H1 (cell line): ENCODE results near the gene FOXC1. TPM values are rescaled to one million over a fixed set of nuclear protein-coding genes. Genes with fewer than 3 reads are reported as not detected.

Experiments
- CTCF ChIA-PET: fragments of 300-600 bp; sonication (Branson Sonifier 250); formaldehyde crosslinking; loops from one replicate; lab custom pipeline; 2021; ENCODE audit not compliant: partially characterized antibody; lab: Charles Lee
- POLR2A ChIA-PET: fragments of 300-600 bp; sonication (Branson Sonifier 250); formaldehyde crosslinking; loops from one replicate; lab custom pipeline; 2021; ENCODE audit warnings: inconsistent platforms; ENCODE audit not compliant: partially characterized antibody; lab: Charles Lee
- DNase-seq, 2 experiments: peaks; one replicate each; pipeline versions ENCODE4 v3.0.0 to v3.0.0-alpha.2; 2010 to 2022; ENCODE audit warnings: low spot score in 2 of 2, low read depth in 1 of 2, mixed read lengths in 1 of 2
- FAIRE-seq: peaks from 2 replicates; lab custom pipeline; 2011; peaks lifted over from hg19 to GRCh38; lab: Jason Lieb, UNC
- H2AFZ ChIP-seq: 2 replicates; pipeline ENCODE4 v1.8.1; 2012; ENCODE audit warnings: low read length, inconsistent platforms
- H2AK5ac ChIP-seq: 2 replicates; pipeline ENCODE4 v1.6.1; 2013; ENCODE audit warnings: low read depth, low read length
- H2BK120ac ChIP-seq: replicated peaks from 2 replicates; pipeline ENCODE3; 2013; ENCODE audit warnings: low read depth, low read length, inconsistent platforms
- H2BK12ac ChIP-seq: 2 replicates; pipeline ENCODE4 v1.6.1; 2013; ENCODE audit warnings: low read depth, low read length
- H2BK15ac ChIP-seq: 2 replicates; pipeline ENCODE4 v1.6.1; 2013; ENCODE audit warnings: low read length
- H2BK20ac ChIP-seq: 2 replicates; pipeline ENCODE4 v1.6.1; 2013; ENCODE audit warnings: low read length
- H2BK5ac ChIP-seq: 2 replicates; pipeline ENCODE4 v1.6.1; 2013; ENCODE audit warnings: low read depth, low read length
- H3K14ac ChIP-seq: 2 replicates; pipeline ENCODE4 v1.6.1; 2013; ENCODE audit warnings: inconsistent platforms; ENCODE audit not compliant: insufficient read length
- H3K18ac ChIP-seq: 2 replicates; pipeline ENCODE4 v1.6.1; 2013; ENCODE audit warnings: low read length; ENCODE audit errors: extremely low read depth
- H3K23ac ChIP-seq: 2 replicates; pipeline ENCODE4 v1.6.1; 2013; ENCODE audit warnings: inconsistent platforms; ENCODE audit not compliant: insufficient read length
- H3K23me2 ChIP-seq: 2 replicates; pipeline ENCODE4 v1.6.1; 2013; ENCODE audit warnings: low read depth, low read length
- H3K27ac ChIP-seq: 2 replicates; pipeline ENCODE4 v1.6.1; 2011; ENCODE audit warnings: low read depth, low read length, inconsistent platforms
- H3K27me3 ChIP-seq, 4 experiments: replicated peaks in 1 of 4; 1 replicate in 1 of 4; 2 replicates in 3 of 4; pipeline versions ENCODE4 v1.6.1 to v1.8.1; 2011 to 2013; ENCODE audit warnings: low read length in 3 of 4, mild to moderate bottlenecking in 3 of 4, inconsistent platforms in 2 of 4, mixed read lengths in 2 of 4, moderate library complexity in 1 of 4; ENCODE audit not compliant: control insufficient read depth in 3 of 4, insufficient read depth in 3 of 4; ENCODE audit errors: extremely low read depth in 1 of 4
- H3K36me3 ChIP-seq, 4 experiments: 2 replicates each; pipeline versions ENCODE4 v1.6.1 to v1.8.1; 2011 to 2013; ENCODE audit warnings: mild to moderate bottlenecking in 4 of 4, low read length in 3 of 4, moderate library complexity in 2 of 4, control low read depth in 1 of 4, inconsistent platforms in 1 of 4; ENCODE audit not compliant: insufficient read depth in 4 of 4, control insufficient read depth in 2 of 4
- H3K4ac ChIP-seq: replicated peaks from 2 replicates; pipeline ENCODE3; 2013; ENCODE audit warnings: low read length, low read depth, mixed read lengths, inconsistent platforms; ENCODE audit not compliant: insufficient read length
- H3K4me1 ChIP-seq, 4 experiments: replicated peaks in 1 of 4; 1 replicate in 1 of 4; 2 replicates in 3 of 4; pipeline versions ENCODE4 v1.6.1 to v1.8.1; 2011 to 2013; ENCODE audit warnings: low read length in 3 of 4, inconsistent platforms in 2 of 4, mixed read lengths in 1 of 4; ENCODE audit not compliant: insufficient read depth in 4 of 4, control insufficient read depth in 3 of 4
- H3K4me2 ChIP-seq, 2 experiments: 2 replicates each; pipeline versions ENCODE4 v1.6.1 to v1.8.1; 2011 to 2013; ENCODE audit warnings: low read depth in 2 of 2, low read length in 2 of 2, control low read depth in 1 of 2, inconsistent platforms in 1 of 2, mild to moderate bottlenecking in 1 of 2; ENCODE audit not compliant: insufficient read depth in 1 of 2
- H3K4me3 ChIP-seq, 4 experiments: fragments of 200-600, 300-600 bp in 1 of 4; sonication (generic), shearing (Covaris generic), sonication (Bioruptor Twin) in 1 of 4; 2 replicates each; pipeline versions ENCODE4 v1.5.1 to v1.8.1; 2011 to 2016; ENCODE audit warnings: low read length in 4 of 4, low read depth in 3 of 4, control low read depth in 2 of 4, inconsistent platforms in 2 of 4, mild to moderate bottlenecking in 2 of 4, mixed read lengths in 1 of 4, moderate library complexity in 1 of 4; ENCODE audit not compliant: insufficient read depth in 2 of 4; ENCODE audit errors: extremely low read depth in 1 of 4
- H3K56ac ChIP-seq: replicated peaks from 2 replicates; pipeline ENCODE3; 2013; ENCODE audit warnings: low read depth, mild to moderate bottlenecking, mixed read lengths, low read length, inconsistent platforms; ENCODE audit not compliant: insufficient read length
- H3K79me1 ChIP-seq: 2 replicates; pipeline ENCODE4 v1.6.1; 2013; ENCODE audit warnings: low read depth, low read length, control low read depth
- H3K79me2 ChIP-seq, 2 experiments: 2 replicates each; pipeline versions ENCODE4 v1.6.1 to v1.8.1; 2012 to 2013; ENCODE audit warnings: low read length in 2 of 2, mild to moderate bottlenecking in 2 of 2, inconsistent platforms in 1 of 2; ENCODE audit not compliant: insufficient read depth in 2 of 2, control insufficient read depth in 1 of 2
- H3K9ac ChIP-seq, 4 experiments: replicated peaks in 1 of 4; 1 replicate in 1 of 4; 2 replicates in 3 of 4; pipeline versions ENCODE4 v1.6.1 to v1.8.1; 2011 to 2013; ENCODE audit warnings: low read depth in 3 of 4, low read length in 3 of 4, control low read depth in 2 of 4, mild to moderate bottlenecking in 2 of 4, moderate library complexity in 2 of 4, inconsistent platforms in 1 of 4; ENCODE audit errors: extremely low read depth in 1 of 4
- H3K9me3 ChIP-seq, 2 experiments: 2 replicates each; pipeline versions ENCODE4 v1.6.1 to v1.8.1; 2012 to 2013; ENCODE audit warnings: mild to moderate bottlenecking in 2 of 2, moderate library complexity in 2 of 2, control low read depth in 1 of 2, inconsistent platforms in 1 of 2, low read depth in 1 of 2, low read length in 1 of 2, mixed read lengths in 1 of 2; ENCODE audit not compliant: insufficient read depth in 2 of 2
- H4K20me1 ChIP-seq, 2 experiments: replicated peaks in 1 of 2; 2 replicates each; pipeline versions ENCODE3 to v1.8.1; 2011 to 2013; ENCODE audit warnings: inconsistent platforms in 2 of 2, low read length in 2 of 2, mild to moderate bottlenecking in 1 of 2; ENCODE audit not compliant: insufficient read depth in 2 of 2, control insufficient read depth in 1 of 2
- H4K5ac ChIP-seq: 2 replicates; pipeline ENCODE4 v1.6.1; 2013; ENCODE audit warnings: low read length, low read depth, mixed read lengths, inconsistent platforms; ENCODE audit not compliant: insufficient read length
- H4K8ac ChIP-seq: 2 replicates; pipeline ENCODE4 v1.8.0; 2013; ENCODE audit warnings: mild to moderate bottlenecking, moderate library complexity, low read length, inconsistent platforms; ENCODE audit not compliant: insufficient read depth; ENCODE audit errors: extremely low read depth
- H4K91ac ChIP-seq: replicated peaks from 2 replicates; pipeline ENCODE3; 2013; ENCODE audit warnings: low read length, mixed read lengths, inconsistent platforms; ENCODE audit not compliant: insufficient read length
- BRCA1 ChIP-seq: IDR thresholded peaks from 2 replicates; pipeline ENCODE4 v1.6.1; 2012; ENCODE audit warnings: low read depth, low read length, improper control_type of control experiment
- GABPA ChIP-seq: IDR thresholded peaks from 2 replicates; pipeline ENCODE4 v1.6.1; 2011; ENCODE audit warnings: mild to moderate bottlenecking, low read length, moderate library complexity, borderline replicate concordance; ENCODE audit not compliant: insufficient read depth
- RFX5 ChIP-seq: IDR thresholded peaks from 2 replicates; pipeline ENCODE4 v1.6.1; 2011; ENCODE audit warnings: low read depth, low read length, improper control_type of control experiment, borderline replicate concordance
- SP2 ChIP-seq: IDR thresholded peaks from 2 replicates; pipeline ENCODE4 v1.6.1; 2012; ENCODE audit warnings: mild to moderate bottlenecking, low read length, inconsistent platforms
- TBP ChIP-seq: IDR thresholded peaks from 2 replicates; pipeline ENCODE4 v1.6.1; 2011; ENCODE audit warnings: low read depth, low read length, improper control_type of control experiment
- WGBS, 2 experiments: shearing (Covaris generic) in 1 of 2; methylation state at CpG; one replicate each; pipeline versions ENCODE4 v1.1.6 to v1.1.7; 2013 to 2015; ENCODE audit warnings: low lambda C conversion rate in 2 of 2, mixed read lengths in 2 of 2, inconsistent platforms in 1 of 2, low coverage in 1 of 2, missing lambda C conversion rate in 1 of 2; ENCODE audit not compliant: insufficient replicate concordance in 2 of 2, insufficient coverage in 1 of 2, insufficient read length in 1 of 2; ENCODE audit errors: extremely low coverage in 1 of 2, missing lambda C conversion rate in 1 of 2; 5-methylcytosine and 5-hydroxymethylcytosine counted together
- polyA plus RNA-seq, 7 experiments: library from polyadenylated mRNA; depleted of rRNA in 3 of 7; stranded (reverse) in 5 of 7; unstranded in 2 of 7; fragments of >200 nt in 5 of 7; fragments of 200-250 nt in 2 of 7; gene quantifications; 1 replicate in 5 of 7; 2 replicates in 1 of 7; 4 replicates in 1 of 7; pipeline versions ENCODE4 v1.2.1 to v1.2.3, GENCODE V29; 2011 to 2013; ENCODE audit warnings: missing spikeins in 2 of 7, mixed read lengths in 2 of 7
- total RNA-seq: library from RNA; stranded (reverse); fragmentation: NEBNext Ultra II Directional; extraction: Animal tissue kit (Norgen Biotek cat#: 25700); gene quantifications from 2 replicates; pipeline ENCODE4 v1.2.1, GENCODE V29; 2021
- TF ChIP-seq, protein P1 (sequence below): IDR thresholded peaks from 2 replicates; pipeline ENCODE4 v1.6.1; 2011; ENCODE audit warnings: low read length, improper control_type of control experiment

Gene FOXC1
- total and polyA plus RNA-seq, 2 of the 8 experiments (the other 6 are each of a cell fraction or from before 2014, with no cell fraction given) = 0.22 TPM; not detected in 1

GRCh38 chr6:1644516-1645060, 34.9 kb downstream of the FOXC1 start:
- no peak overlapping the region for H2BK15ac ChIP-seq
- no peak overlapping the region for H4K5ac ChIP-seq
- ChIA-PET POLR2A (no interaction called here), CTCF (interaction anchor here (0.6 kb wide), 1 partner anchor 159 kb away, joined by 3 read pairs; no protein-coding TSS in a partner anchor)
- no peak for DNase-seq
- H3K23ac ChIP-seq = no peak overlapping the region
- 0 out of 2 replicates have a peak overlapping the region, but pooled peaks have one; percentile 11 for H3K18ac ChIP-seq
- H2BK120ac ChIP-seq = no peak overlapping the region
- H2BK20ac ChIP-seq = no peak overlapping the region
- peaks cover 4 to 15% (median 5%) of the 10 kb centered on the region in 4 experiments; a peak in 5 of 7 replicates for H3K4me1 ChIP-seq
- no peak overlapping the region for H2AK5ac ChIP-seq
- 0 out of 2 replicates have a peak overlapping the region, but pooled peaks have one; percentile 2 for H2BK12ac ChIP-seq
- no peak overlapping the region for H2BK5ac ChIP-seq
- H3K79me2 ChIP-seq = no peaks in the 10 kb centered on the region
- no peak overlapping the region; a peak in 1 of 7 replicates for H3K9ac ChIP-seq
- H2AFZ ChIP-seq = no peak overlapping the region
- peaks cover 2 to 3% of the 10 kb centered on the region in 2 experiments for H4K20me1 ChIP-seq
- 79% methylated on average over 8 of the region's 12 CpGs; no CpG with 5 or more reads in 1 of the 2 experiments for WGBS, 2 experiments
- no peak overlapping the region for H4K91ac ChIP-seq
- no peak overlapping the region for H4K8ac ChIP-seq
- no peaks in the 10 kb centered on the region for H3K9me3 ChIP-seq
- no peak overlapping the region for H3K56ac ChIP-seq
- H3K4ac ChIP-seq = no peak overlapping the region
- H3K27ac ChIP-seq = no peak overlapping the region
- H3K27me3 ChIP-seq = no peaks in the 10 kb centered on the region
- no peak overlapping the region for H3K4me2 ChIP-seq
- H3K14ac ChIP-seq = no peak overlapping the region
- no peaks in the 10 kb centered on the region for H3K36me3 ChIP-seq
- H3K4me3 ChIP-seq = no peak overlapping the region
- no peaks in the 10 kb centered on the region for H3K79me1 ChIP-seq
- H3K23me2 ChIP-seq = no peaks in the 10 kb centered on the region
- FAIRE-seq = no peak
- TF ChIP-seq, protein P1, sequence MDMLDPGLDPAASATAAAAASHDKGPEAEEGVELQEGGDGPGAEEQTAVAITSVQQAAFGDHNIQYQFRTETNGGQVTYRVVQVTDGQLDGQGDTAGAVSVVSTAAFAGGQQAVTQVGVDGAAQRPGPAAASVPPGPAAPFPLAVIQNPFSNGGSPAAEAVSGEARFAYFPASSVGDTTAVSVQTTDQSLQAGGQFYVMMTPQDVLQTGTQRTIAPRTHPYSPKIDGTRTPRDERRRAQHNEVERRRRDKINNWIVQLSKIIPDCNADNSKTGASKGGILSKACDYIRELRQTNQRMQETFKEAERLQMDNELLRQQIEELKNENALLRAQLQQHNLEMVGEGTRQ = no peak
- no peak for TF ChIP-seq BRCA1
- TF ChIP-seq RFX5 = no peak
- no peak for TF ChIP-seq GABPA
- no peak for TF ChIP-seq SP2
- no peak for TF ChIP-seq TBP
